ENCODE results near the gene DHRS7. TPM values are rescaled to one million over a fixed set of nuclear protein-coding genes. Genes with fewer than 3 reads are reported as not detected.

Gene DHRS7
- total and polyA plus RNA-seq, 2 experiments from 2014 or later: 39.3 to 39.4 TPM

- Histone ChIP-seq H3K27me3 (ENCODE audit: insufficient read depth) (no peaks in the 10 kb centered on the region), H3K4me3 (no peak overlapping the region), H3K9me2 (ENCODE audit: insufficient read depth) (no peaks in the 10 kb centered on the region), H3K27ac (ENCODE audit: low read depth) (no peak overlapping the region), H4K20me1 (replicated peaks; ENCODE audit: insufficient read depth) (no peaks in the 10 kb centered on the region), H3K4me1 (ENCODE audit: insufficient read depth) (no peaks in the 10 kb centered on the region), H3F3A (replicated peaks; ENCODE audit: low read depth) (no peaks in the 10 kb centered on the region), H3K36me3 (ENCODE audit: insufficient read depth) (no peaks in the 10 kb centered on the region), H3K4me2 (no peak overlapping the region), H2AFZ (no peak overlapping the region), H3K79me2 (replicated peaks; ENCODE audit: insufficient read depth) (no peaks in the 10 kb centered on the region)
- Mint-ChIP-seq H3K27ac (no peak overlapping the region), H3K27me3 (ENCODE audit: insufficient read depth, low read depth, poor library complexity) (no peaks in the 10 kb centered on the region), H3K4me1 (peaks cover 5% of the 10 kb centered on the region; the same call in 2 of the 3 replicates), H3K36me3 (ENCODE audit: low read depth) (no peaks in the 10 kb centered on the region), H3K4me3 (no peak overlapping the region), H3K9me3 (peaks cover 3% of the 10 kb centered on the region; the same call in 1 of the 3 replicates)
- DNase-seq (ENCODE audit: low spot score) (no peak), ATAC-seq (no peak)
- TF ChIP-seq REST (IDR thresholded peaks at IDR 0.05; ENCODE audit: unreplicated experiment): no peak
- TF ChIP-seq STAT1 (IDR thresholded peaks at IDR 0.05; ENCODE audit: unreplicated experiment): no peak
- TF ChIP-seq POLR2AphosphoS5 (IDR thresholded peaks at IDR 0.05; ENCODE audit: low read depth): no peak
- TF ChIP-seq ZNF331 (CRISPR knock-in tag; IDR thresholded peaks at IDR 0.05; ENCODE audit: low read depth): no peak
- TF ChIP-seq JUNB (IDR thresholded peaks at IDR 0.05; ENCODE audit: unreplicated experiment): no peak
- no peak for TF ChIP-seq CTCF (conservative IDR thresholded peaks at IDR 0.05; ENCODE audit: low read depth in 2 of 2)
- TF ChIP-seq EZH2 (IDR thresholded peaks at IDR 0.05; ENCODE audit: low read depth, unreplicated experiment): no peak
- TF ChIP-seq ZNF462 (CRISPR knock-in tag; IDR thresholded peaks at IDR 0.05): no peak
- TF ChIP-seq CREB1 (CRISPR knock-in tag; IDR thresholded peaks at IDR 0.05; ENCODE audit: low read depth): no peak
- TF ChIP-seq EZH2phosphoT487 (IDR thresholded peaks at IDR 0.05; ENCODE audit: unreplicated experiment): no peak
- TF ChIP-seq, protein P1, sequence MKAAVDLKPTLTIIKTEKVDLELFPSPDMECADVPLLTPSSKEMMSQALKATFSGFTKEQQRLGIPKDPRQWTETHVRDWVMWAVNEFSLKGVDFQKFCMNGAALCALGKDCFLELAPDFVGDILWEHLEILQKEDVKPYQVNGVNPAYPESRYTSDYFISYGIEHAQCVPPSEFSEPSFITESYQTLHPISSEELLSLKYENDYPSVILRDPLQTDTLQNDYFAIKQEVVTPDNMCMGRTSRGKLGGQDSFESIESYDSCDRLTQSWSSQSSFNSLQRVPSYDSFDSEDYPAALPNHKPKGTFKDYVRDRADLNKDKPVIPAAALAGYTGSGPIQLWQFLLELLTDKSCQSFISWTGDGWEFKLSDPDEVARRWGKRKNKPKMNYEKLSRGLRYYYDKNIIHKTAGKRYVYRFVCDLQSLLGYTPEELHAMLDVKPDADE (IDR thresholded peaks at IDR 0.05): no peak
These were observed 13.0 kb upstream of the DHRS7 start for GRCh38 chr14:60178164-60178563.
